Nephron progenitor cell (in vitro differentiated cells): Measurements from ENCODE around the gene PLXND1.
A peak's percentile ranks its signal among the peaks of the same experiment; 100 is the strongest.

Experiments used
- DNase-seq: peaks from one replicate; pipeline ENCODE4 v3.0.0; 2021
- H3K27ac Mint-ChIP-seq: 2 replicates; pipeline ENCODE4 v1.8.0; 2021; ENCODE audit warnings: mild to moderate bottlenecking, moderate library complexity, mixed read lengths
- H3K27me3 Mint-ChIP-seq: 2 replicates; pipeline ENCODE4 v1.8.0; 2021; ENCODE audit warnings: mild to moderate bottlenecking, low read depth, mixed read lengths; ENCODE audit not compliant: poor library complexity
- H3K36me3 Mint-ChIP-seq: 2 replicates; pipeline ENCODE4 v1.8.0; 2021; ENCODE audit warnings: low read depth, mixed read lengths
- H3K4me1 Mint-ChIP-seq: 2 replicates; pipeline ENCODE4 v1.8.0; 2021; ENCODE audit warnings: mixed read lengths
- H3K4me3 Mint-ChIP-seq: 2 replicates; pipeline ENCODE4 v1.8.0; 2021; ENCODE audit warnings: mild to moderate bottlenecking, moderate library complexity, mixed read lengths
- H3K9me3 Mint-ChIP-seq: 2 replicates; pipeline ENCODE4 v1.8.0; 2021; ENCODE audit warnings: mild to moderate bottlenecking, moderate library complexity, mixed read lengths
- TF ChIP-seq, protein P1 (sequence below): fragments of 200-600 bp; sonication (generic); IDR thresholded peaks from 2 replicates; pipeline ENCODE4 v1.5.0; 2021; ENCODE audit warnings: antibody characterized with exemption

The PLXND1 gene

DNA sequence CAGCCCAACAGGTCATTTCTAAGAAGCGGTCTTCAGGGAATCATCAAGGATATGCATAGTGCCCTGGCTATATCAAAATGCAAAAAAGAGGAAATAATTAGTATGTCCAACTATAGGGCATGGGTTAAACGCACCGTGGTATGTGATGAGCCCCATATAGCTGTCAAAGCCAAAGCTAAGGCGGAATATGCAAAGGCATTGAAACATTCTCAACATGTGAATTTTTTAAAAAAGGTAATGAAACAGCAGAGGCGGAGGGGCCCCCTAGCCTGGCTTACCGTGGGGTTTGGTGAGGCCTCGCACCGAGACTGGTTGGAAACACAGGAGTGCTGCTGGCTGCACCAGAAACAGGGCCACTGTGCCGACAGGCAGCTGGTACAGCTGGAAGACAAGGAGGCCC is 23.2 kb downstream of the PLXND1 start:
- H3K27ac Mint-ChIP-seq, result peak overlapping the region; percentile 68
- H3K36me3 Mint-ChIP-seq, result peaks cover 5% of the 10 kb centered on the region
- no peak overlapping the region for H3K4me3 Mint-ChIP-seq
- H3K4me1 Mint-ChIP-seq, result peaks cover 5% of the 10 kb centered on the region
- DNase-seq, result no peak
- H3K27me3 Mint-ChIP-seq, result peaks cover 11% of the 10 kb centered on the region
- no peaks in the 10 kb centered on the region for H3K9me3 Mint-ChIP-seq
- TF ChIP-seq, protein P1, sequence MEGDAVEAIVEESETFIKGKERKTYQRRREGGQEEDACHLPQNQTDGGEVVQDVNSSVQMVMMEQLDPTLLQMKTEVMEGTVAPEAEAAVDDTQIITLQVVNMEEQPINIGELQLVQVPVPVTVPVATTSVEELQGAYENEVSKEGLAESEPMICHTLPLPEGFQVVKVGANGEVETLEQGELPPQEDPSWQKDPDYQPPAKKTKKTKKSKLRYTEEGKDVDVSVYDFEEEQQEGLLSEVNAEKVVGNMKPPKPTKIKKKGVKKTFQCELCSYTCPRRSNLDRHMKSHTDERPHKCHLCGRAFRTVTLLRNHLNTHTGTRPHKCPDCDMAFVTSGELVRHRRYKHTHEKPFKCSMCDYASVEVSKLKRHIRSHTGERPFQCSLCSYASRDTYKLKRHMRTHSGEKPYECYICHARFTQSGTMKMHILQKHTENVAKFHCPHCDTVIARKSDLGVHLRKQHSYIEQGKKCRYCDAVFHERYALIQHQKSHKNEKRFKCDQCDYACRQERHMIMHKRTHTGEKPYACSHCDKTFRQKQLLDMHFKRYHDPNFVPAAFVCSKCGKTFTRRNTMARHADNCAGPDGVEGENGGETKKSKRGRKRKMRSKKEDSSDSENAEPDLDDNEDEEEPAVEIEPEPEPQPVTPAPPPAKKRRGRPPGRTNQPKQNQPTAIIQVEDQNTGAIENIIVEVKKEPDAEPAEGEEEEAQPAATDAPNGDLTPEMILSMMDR, result no peak

DNA sequence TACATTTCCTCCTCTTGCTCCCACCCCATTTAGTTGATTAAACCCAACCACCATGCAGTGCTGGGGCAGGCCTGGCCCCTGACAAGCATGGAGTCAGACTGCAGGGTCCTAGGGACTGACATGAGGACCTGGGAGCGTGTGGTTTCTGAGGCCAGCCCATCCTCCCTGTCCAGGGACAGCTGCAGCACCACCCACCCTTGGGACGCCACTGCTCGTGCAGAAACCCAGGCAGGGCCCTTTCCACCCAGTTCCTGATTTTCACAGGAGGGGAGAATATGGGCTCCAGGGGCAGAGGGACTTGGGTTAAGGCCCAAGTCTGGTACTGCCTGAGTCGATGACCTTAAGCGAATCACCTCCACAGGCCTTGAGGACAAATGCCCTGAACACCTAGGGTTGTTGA is 23.7 kb downstream of the PLXND1 start:
- no peak for DNase-seq

DNA sequence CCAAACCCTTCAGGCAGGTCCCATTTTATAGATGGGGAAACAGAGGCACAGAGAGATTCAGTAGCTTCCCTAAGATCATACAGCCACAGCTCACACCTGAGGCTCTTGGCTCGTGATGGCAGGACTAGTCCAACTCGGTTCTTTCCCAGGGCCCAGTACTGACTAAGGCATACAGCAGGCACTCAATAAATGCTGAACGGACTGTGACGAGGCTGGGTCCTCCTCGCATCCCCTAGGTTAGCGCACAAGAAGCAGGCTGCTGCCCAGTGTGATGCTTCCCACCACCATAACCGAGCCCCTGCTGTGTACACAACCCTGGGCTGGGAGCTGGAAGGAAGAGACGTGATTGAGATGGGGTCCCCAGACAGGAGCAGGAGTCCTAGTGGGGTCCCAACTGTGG is 24.9 kb downstream of the PLXND1 start:
- TF ChIP-seq, protein P1, result no peak
- DNase-seq, result no peak
- peak overlapping the region; percentile 71 for H3K27ac Mint-ChIP-seq
- H3K4me3 Mint-ChIP-seq, result no peak overlapping the region
- no peaks in the 10 kb centered on the region for H3K9me3 Mint-ChIP-seq
- H3K27me3 Mint-ChIP-seq, result peaks cover 11% of the 10 kb centered on the region
- no peaks in the 10 kb centered on the region for H3K4me1 Mint-ChIP-seq
- peaks cover 5% of the 10 kb centered on the region for H3K36me3 Mint-ChIP-seq

More for the DNA sequence above, 23.7 kb downstream of the PLXND1 start:
- Mint-ChIP-seq H3K27me3 (peaks cover 11% of the 10 kb centered on the region), H3K4me3 (no peak overlapping the region), H3K36me3 (peaks cover 5% of the 10 kb centered on the region), H3K27ac (peak overlapping the region; percentile 68), H3K4me1 (peaks cover 5% of the 10 kb centered on the region), H3K9me3 (no peaks in the 10 kb centered on the region)
- TF ChIP-seq, protein P1, result no peak

DNA sequence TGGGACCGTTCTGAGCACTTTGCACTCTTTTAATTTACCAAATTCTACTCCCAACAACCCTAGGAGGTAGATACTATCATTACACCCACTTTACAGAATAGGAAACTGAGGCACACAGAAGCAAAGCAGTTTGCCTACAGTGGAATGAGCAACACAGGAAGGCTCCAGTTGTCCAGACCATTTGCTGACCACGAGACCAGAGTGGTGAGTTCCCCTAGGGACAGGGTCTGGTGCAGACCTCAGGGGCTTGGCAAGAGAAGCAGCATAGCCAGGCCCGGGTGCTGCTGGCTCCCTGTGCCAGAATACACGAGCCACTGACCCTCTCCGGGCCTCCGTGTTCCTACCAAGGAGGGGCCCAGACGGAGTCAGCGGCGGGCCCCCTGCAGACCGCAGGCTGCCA is 26.5 kb downstream of the PLXND1 start:
- no peak overlapping the region for H3K27ac Mint-ChIP-seq
- H3K36me3 Mint-ChIP-seq, result peaks cover 4% of the 10 kb centered on the region
- TF ChIP-seq, protein P1, result no peak
- peaks cover 5% of the 10 kb centered on the region for H3K4me1 Mint-ChIP-seq
- DNase-seq, result no peak
- H3K4me3 Mint-ChIP-seq, result no peak overlapping the region
- H3K27me3 Mint-ChIP-seq, result peaks cover 11% of the 10 kb centered on the region
- H3K9me3 Mint-ChIP-seq, result no peaks in the 10 kb centered on the region

DNA sequence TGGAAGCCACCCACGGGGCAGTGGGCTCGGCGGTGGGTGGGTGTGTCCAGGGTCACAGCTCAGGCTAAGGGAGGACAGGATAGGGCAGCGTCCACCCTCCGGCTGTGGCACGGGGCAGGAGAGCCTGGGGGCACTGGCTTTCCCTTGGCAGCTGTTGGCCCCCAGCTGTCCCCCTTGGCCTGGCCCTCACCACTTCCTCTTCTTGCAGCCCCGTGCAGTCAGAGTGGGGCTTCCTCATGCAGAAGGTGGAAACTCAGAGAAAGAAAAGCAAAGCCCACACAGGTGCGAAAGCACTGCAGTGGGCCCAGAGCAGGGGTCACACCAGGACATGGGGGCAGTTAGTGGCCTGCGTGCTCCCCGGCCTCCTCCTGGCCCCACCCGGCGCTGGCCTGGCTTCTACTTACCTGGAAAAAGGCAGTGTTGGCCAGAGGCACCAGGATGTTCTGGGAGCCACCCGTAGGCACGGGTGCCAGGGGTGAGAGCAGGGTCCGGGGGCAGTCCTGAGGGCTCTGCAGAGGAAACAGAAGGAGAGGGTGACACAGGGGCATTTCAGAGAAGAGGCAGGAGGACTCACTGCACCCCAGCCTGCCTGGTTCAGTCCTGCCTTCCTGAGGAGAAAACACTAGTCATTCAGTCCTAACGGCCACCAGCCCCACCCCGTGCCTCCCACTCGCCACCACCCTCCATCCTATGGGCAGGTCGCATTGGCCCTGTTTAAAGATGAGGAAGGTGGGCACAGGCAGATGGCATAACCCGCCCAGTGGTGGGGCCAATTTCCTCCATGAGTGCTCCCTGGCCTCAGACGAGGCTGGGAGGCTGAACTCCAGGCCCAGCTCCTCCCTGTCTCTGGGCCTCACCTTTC is 28.3 kb downstream of the PLXND1 start:
- Mint-ChIP-seq H3K4me3 (no peak overlapping the region), H3K9me3 (no peaks in the 10 kb centered on the region), H3K4me1 (peaks cover 5% of the 10 kb centered on the region), H3K36me3 (no peaks in the 10 kb centered on the region), H3K27me3 (peaks cover 7% of the 10 kb centered on the region), H3K27ac (no peak overlapping the region)
- TF ChIP-seq, protein P1, result no peak
- DNase-seq, result no peak

DNA sequence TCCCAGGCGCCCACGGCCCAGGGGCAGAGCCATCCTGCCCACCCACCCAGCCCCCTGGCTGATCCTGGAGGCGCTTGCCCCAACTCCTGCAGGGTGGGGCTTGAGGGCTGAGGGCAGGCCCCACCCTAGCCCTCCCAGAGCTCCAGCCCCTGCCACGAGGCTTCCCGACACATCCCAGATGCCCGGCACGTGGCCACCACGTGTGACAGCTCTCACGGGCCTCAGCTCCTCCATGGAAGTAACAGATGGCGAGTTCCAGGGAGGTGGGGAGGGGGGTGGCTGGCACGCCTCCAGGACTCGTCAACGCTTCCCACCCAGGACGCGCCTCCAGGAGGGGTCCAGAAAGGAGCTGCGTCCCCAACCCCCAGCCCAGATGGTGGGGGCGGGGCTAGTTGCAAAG is 29.1 kb downstream of the PLXND1 start:
- peaks cover 7% of the 10 kb centered on the region for H3K27me3 Mint-ChIP-seq
- DNase-seq, result no peak

More for the DNA sequence above, 29.1 kb downstream of the PLXND1 start:
- no peaks in the 10 kb centered on the region for H3K36me3 Mint-ChIP-seq
- H3K27ac Mint-ChIP-seq, result no peak overlapping the region
- H3K4me1 Mint-ChIP-seq, result peaks cover 5% of the 10 kb centered on the region
- TF ChIP-seq, protein P1, result no peak
- H3K4me3 Mint-ChIP-seq, result no peak overlapping the region
- H3K9me3 Mint-ChIP-seq, result no peaks in the 10 kb centered on the region
